Amygdala (tissue), 56 donors: ENCODE measurements around the gene PACS1.
"Not testable (repeated sequence)": the region's sequence is repeated elsewhere in the genome, so short reads cannot be mapped to it uniquely, and the experiment has no call there.

Experiments
- DNase-seq, 56 donors: peaks; one replicate each; lab custom pipeline; 2025; lab: John Stamatoyannopoulos, UW

The PACS1 gene

DNA sequence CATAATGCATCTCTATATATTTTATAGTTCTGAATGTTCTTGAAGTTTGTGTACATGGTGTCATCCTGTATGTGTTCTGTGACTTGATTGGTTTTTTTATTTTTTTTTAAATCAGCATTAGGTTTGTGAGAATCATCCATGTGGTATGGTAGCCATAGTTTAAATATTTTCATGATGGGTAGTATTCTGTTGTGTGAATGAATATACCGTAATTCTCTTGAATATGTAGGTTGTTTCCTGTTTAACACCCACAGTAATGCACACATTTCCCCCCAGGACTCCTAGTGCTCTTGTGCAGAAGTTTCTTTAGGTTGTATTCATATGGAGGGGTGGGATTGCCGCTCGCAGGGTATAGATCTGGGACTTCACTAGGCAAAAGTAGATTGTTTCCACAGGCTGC is 2.0 kb downstream of the PACS1 start:
- no peak for DNase-seq

DNA sequence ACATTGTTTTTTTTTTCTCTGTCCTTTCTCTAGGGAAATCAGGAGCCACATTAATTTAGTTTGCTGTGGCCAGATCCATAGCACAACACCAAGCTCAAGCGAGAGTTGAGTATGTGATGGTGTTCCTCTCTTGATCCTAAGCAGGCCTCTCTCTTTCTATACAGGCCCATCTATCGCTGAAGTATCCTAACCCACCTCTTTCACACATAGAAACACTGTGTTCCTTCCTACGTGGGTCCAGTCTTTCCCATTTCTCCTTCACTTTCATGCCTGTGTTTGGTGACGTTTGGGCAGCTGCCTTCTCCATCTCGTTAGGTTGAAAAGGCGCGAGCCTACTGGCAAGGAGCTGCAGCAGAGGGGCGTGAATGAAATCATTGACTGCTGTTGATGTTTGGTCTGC is 2.4 kb downstream of the PACS1 start:
- DNase-seq: no peak

DNA sequence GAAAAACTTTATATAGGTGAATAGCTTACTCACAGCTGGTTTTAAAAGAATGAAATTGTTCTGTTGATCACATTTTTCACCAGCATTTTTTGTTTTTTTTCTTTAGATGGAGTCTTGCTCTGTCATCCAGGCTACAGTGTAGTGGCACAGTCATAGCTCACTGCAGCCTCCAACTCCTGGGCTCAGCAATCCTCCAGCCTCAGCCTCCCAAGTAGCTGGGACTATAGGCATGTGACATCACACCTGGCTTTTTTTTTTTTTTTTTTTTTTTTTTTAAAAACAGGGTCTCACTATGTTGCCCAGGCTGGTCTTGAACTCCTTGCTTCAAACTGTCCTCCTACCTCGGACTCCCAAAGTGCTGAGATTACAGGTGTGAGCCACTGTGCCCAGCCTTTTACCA is 3.6 kb downstream of the PACS1 start:
- DNase-seq: no peak

DNA sequence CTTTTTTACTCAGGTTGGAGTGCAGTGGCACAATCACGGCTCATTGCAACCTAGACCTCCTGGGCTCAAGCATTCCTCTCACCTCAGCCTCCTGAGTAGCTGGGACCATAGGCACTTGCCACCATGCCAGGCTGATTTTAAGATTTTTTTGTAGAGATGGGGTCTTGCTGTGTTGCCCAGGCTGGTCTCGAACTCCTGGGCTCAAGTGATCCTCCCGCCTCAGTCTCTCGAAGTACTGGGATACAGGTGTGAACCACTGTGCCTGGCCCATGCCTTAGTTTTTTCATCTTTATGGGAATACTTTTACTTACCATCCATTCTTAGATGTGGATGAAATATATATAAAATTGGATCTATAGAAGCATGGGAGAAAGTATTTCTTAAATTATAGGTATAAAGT is 5.2 kb downstream of the PACS1 start:
- DNase-seq: no peak

- no peak for DNase-seq
These were observed 6.5 kb downstream of the PACS1 start for GRCh38 chr11:66076561-66076960.

DNA sequence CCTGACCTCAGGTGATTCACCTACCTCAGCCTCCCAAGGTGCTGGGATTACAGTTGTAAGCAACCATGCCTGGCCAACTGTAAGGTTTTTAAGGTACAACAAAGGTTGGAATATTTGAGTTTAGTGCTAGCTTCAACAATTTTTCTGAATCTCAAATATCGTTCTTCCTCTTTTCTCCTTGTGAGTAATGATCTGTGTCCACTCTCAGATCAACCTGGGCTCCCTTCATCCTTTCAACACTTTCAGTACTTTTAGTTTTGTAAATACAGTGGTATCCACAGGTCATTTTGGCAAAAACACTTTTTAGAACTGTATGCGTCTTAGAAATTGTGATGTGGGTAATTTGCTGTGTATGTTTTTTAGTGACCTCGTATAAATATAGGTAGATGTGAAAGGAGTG is 7.9 kb downstream of the PACS1 start:
- DNase-seq: no peak

DNA sequence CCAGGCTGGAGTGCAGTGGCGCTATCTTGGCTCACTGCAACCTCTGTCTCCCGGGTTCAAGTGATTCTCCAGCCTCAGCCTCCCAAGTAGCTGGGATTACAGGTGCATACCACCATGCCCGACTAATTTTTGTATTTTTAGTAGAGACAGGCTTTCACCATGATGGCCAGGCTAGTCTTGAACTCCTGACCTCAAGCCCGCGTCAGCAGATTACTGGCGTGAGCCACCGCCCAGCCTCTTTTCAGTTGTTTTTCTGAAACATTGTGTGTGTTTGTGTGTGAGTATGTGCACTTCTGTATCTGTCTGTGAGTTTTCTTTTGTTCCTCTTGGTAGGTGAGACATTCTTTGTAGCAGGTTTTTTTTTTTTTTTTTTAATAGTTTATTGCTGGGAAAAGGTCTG is 8.9 kb downstream of the PACS1 start:
- DNase-seq: not testable (repeated sequence)

- DNase-seq: peak in 1 of 56 donors; percentile 17
These were observed 10.2 kb downstream of the PACS1 start for GRCh38 chr11:66080055-66080817.

DNA sequence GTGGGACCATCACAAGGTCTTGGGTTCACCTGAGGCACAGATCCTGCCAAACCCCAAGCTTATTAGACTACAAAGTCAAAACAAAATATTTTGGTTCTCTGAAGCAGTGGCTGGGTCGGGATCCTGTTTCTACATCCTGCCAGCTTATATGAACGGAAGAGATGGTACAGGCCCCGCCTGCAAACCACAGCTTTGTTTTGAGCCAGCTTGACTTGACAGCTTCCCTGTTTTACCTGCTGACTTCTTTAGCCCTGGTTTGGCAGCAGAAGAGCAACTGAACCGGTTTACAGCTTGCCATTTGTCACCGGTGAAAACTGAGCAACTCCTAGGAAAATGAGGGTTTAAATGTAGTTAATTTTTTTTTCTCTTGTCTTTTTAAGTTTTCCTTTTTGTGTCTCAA is 11.4 kb downstream of the PACS1 start:
- DNase-seq: peak in 12 of 56 donors; percentile 3 to 52 (median 14)

GRCh38 chr11:66082946-66083698 is 13.1 kb downstream of the PACS1 start:
- peak in 1 of 56 donors; percentile 21 for DNase-seq

- DNase-seq: no peak
These were observed 13.7 kb downstream of the PACS1 start for GRCh38 chr11:66083767-66084166.

DNA sequence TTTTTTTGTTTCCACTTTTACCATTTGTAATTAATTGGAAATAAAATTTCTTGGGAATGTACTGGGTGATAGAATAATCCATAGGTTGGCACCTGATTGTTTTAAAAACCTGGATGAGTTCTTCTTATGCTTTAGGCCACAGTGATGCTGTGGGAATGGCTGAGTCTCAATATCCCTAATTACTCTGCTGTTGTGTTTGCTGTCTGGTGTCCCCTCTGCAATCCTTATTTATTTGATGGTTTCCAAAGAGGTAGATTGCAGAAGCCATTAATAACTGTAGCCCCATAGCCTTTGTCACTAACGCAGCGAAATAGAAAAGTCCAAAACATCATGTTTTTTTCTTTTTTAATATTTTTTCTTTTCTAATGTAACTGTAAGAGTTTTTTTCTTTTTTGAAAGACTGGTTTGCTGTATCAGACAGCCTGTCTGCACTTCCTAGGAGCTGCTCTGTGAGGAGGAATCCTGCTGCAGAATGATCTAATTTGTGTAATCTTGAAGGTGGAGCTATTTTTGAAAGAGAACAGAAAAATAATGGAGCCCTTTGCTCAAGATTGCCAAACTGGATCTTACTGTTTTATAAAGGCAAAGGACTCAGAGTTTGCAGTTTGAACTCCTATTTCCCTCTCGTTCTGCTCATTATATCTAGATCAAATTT is 14.9 kb downstream of the PACS1 start:
- DNase-seq: peak in 1 of 56 donors; percentile 1

DNA sequence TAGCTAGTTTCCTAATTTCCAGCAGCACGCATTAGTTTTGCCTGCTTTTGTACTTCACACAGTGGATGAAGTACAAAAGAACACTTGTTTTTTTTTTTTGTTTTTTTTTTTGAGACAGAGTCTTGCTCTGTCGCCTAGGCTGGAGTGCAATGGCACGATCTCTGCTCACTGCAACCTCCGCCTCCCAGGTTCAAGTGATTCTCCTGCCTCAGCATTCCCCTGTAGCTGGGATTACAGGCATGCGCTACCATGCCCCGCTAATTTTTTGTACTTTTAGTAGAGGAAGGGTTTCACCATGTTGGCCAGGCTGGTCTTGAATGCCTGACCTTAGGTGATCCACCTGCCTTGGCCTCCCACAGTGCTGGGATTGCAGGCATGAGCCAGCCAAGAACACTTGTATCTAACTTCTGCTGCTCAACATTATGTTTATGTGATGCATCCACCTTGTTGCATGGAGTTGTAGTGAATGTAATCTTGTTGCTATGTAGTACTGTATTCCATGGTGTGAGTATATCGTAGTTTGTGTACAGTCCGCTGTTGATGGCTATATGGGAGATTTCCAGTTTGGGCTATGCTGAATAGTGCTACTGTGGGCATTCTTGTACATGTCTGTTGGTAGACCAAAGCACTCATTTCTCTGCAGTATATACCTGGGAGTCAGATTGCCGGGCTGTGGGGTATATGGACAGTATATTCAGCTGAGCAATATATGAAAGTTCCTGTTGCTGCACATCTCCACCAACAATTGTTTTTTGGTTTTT is 17.3 kb downstream of the PACS1 start:
- no peak for DNase-seq

DNA sequence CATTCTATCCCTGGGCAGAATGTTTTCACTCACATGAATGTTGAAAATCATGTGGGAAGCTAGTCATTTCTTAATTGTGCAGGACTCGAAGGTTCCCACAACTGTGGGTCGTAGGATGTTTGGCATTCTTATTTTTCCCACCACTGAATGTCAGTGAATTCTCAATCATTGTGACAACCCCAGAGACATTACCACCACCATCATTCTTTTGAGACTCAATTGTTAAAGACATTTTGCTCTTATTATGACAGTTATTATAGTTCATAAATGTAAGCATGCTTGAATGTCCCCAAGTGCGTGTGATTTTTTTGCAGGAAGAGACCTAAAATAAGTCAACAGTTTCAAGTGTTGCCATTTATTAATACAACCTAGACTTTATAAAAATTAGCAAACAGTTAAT is 19.0 kb downstream of the PACS1 start:
- DNase-seq: no peak

DNA sequence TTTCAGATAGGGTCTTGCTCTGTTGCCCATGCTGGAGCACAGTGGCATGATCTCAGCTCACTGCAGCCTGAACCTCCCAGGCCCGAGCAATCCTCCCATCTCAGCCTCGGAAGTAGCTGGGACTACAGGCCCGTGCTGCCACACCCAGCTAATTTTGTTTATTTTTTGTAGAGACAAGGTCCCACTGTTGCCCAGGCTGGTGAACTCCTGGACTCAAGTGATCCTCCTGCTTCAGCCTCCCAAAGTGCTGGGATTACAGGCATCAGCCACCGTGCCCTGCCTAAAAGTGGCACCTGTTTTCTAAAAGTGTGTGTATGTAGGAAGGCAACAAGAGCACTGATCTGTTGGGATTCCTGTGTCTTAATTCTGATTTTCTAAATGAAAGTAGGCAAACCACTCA is 20.2 kb downstream of the PACS1 start:
- DNase-seq: no peak

DNA sequence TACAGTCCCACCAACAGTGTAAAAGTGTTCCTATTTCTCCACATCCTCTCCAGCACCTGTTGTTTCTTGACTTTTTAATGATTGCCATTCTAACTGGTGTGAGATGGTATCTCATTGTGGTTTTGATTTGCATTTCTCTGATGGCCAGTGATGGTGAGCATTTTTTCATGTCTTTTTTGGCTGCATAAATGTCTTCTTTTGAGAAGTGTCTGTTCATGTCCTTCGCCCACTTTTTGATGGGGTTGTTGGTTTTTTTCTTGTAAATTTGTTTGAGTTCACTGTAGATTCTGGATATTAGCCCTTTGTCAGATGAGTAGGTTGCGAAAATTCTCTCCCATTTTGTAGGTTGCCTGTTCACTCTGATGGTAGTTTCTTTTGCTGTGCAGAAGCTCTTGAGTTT is 22.1 kb downstream of the PACS1 start:
- not testable (repeated sequence) for DNase-seq

DNA sequence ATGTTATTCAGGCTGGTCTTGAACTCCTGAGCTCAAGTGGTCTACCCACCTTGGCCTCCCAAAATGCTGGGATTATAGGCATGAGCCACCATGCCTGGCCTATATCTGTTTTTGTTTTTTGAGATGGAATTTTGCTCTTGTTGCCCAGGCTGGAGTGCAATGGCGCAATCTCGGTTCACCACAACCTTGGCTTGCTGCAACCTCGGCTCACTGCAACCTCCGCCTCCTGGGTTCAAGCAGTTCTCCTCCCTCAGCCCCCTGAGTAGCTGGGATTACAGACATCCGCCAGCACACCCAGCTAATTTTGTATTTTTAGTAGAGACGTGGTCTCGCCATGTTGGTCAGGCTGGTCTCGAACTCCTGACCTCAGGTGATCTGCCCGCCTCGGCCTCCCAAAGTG is 29.7 kb downstream of the PACS1 start:
- not testable (repeated sequence) for DNase-seq

GRCh38 chr11:66100272-66101065 is 30.4 kb downstream of the PACS1 start:
- peak in 41 of 56 donors; percentile 2 to 71 (median 42) for DNase-seq

- no peak for DNase-seq
These were observed 31.0 kb downstream of the PACS1 start for GRCh38 chr11:66101066-66101464.
